HG03108 (cell line): ENCODE data around the gene SLC5A1.

Experiments
- ATAC-seq: cut with Tn5 transposase; IDR thresholded peaks from one replicate; pipeline ENCODE4 v1.9.1; 2021; ENCODE audit warnings: moderate library complexity; ENCODE audit not compliant: unreplicated experiment

Gene SLC5A1

GRCh38 chr22:32042924-32043323, at the start of gene SLC5A1:
SLC5A1 (plus strand) TSS chr22:32043261; CDS start chr22:32043282, 21 bp downstream.
- ATAC-seq, result no peak

DNA sequence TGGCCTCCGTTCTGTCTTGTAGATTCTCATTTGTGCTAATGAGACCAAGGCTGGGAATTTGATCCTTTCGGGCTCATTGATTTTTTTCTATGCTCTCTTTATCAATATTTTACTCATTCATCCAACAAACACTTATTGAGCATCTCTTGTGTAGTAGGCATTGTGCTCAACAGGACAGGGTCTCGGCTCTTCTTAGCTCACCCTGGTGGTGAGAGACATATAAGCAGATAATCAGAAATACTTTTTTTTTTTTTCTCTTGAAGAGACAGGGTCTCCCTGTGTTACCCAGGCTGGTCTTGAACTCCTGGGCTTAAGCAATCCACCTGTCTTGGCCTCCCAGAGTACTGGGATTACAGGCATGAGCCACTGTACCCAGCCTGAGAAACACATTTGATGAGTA, 48.0 kb upstream of the SLC5A1 start:
- no peak for ATAC-seq

GRCh38 chr22:31995807-31996206, 47.3 kb upstream of the SLC5A1 start:
- ATAC-seq, result no peak

DNA sequence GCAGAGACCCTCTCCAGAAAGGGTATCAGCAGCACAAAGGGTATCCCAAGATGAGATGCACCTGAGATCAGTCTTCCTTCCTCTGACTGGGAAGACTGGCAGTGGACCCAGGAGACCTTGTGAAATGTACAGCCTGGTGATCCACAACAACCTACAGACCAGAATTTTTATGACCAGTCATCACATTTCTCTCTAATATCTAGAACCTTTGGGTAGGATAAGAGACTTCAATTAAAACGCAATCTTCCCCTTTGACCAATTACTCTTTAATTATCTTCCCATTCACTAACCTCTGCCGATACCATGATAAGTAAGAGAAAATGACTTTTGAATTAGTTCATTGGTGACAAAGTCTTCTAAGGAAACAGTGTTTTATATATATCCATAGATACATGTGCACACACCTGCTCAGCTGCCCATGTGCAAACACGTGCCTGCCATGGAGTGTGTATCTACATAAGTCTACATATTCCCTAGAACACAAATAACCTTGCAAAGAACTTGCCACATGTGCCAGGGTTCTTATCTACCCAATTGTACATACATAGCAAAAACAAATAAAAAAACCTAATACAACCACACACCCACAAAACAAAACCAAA, 44.2 kb upstream of the SLC5A1 start:
- ATAC-seq, result no peak

- no peak for ATAC-seq
These were observed 42.9 kb upstream of the SLC5A1 start for GRCh38 chr22:32000181-32000580.

- ATAC-seq, result no peak
These were observed 37.6 kb upstream of the SLC5A1 start for GRCh38 chr22:32005453-32005852.

GRCh38 chr22:32013200-32013599, 29.9 kb upstream of the SLC5A1 start:
- ATAC-seq, result no peak

- no peak for ATAC-seq
These were observed 27.0 kb upstream of the SLC5A1 start for GRCh38 chr22:32016081-32016480.

DNA sequence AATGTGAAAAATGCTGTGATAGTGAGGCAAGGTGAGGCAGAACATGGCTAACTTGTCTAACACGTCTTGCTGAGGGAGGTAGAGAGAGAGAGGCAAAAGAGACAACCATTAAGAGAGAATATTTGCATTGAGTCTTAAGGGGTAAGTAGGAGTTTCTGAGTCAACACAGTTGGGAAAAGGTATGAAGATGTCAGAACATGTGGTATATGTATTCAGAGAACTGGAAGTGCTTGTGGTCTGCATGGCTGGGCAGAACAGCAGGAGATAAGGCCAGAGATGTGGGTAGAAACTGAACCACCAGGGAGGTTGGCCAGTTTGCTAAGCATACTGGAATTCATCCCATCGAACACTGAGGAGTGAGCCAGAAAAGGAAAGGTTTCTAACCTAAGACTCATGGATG, 25.0 kb upstream of the SLC5A1 start:
- ATAC-seq, result no peak

GRCh38 chr22:32020117-32020516, 22.9 kb upstream of the SLC5A1 start:
- ATAC-seq, result no peak

DNA sequence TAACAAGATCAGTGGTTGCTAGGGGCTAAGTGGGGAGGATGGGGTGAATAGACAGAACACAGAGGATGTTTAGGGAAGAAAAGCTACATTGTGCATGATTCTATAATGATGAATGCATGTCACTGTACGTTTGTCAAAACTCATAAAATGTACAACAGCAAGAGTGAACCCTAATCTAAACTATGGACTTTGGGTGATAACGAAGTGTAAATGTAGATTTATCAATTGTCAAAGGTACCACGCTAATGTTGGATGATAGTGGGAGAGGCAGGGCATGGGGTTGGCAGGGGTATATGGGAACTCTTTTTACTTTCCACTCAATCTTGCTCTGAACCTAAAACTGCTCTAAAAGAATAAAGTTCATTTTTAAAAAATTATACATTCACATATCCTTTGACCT, 21.3 kb upstream of the SLC5A1 start:
- no peak for ATAC-seq

GRCh38 chr22:32023251-32023827, 19.7 kb upstream of the SLC5A1 start:
- no peak for ATAC-seq

DNA sequence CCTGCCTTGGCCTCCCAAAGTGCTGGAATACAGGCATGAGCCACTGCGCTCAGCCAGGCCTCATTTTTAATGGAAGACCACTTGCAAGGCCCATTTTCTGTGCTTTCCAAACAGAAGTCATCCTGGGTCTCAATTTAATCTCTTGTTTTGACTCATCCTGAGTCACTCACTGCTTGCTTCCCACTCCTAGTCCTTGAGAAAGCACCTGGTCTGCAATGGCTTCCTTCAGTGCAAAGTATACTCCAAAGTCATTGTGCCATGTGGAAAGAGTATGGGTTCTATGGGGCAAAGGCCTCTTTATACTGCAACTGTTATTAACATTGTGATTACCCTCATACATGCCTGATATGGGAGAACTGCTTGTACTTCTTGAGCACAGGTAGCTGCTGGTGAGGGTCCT, 18.3 kb upstream of the SLC5A1 start:
- ATAC-seq, result no peak

- ATAC-seq, result no peak
These were observed 12.4 kb upstream of the SLC5A1 start for GRCh38 chr22:32030518-32031247.

- no peak for ATAC-seq
These were observed 11.6 kb upstream of the SLC5A1 start for GRCh38 chr22:32031466-32031865.

- no peak for ATAC-seq
These were observed 8.8 kb upstream of the SLC5A1 start for GRCh38 chr22:32034275-32034674.

- ATAC-seq, result no peak
These were observed 5.8 kb upstream of the SLC5A1 start for GRCh38 chr22:32037236-32037635.

GRCh38 chr22:32040324-32040904, 2.6 kb upstream of the SLC5A1 start:
- no peak for ATAC-seq

DNA sequence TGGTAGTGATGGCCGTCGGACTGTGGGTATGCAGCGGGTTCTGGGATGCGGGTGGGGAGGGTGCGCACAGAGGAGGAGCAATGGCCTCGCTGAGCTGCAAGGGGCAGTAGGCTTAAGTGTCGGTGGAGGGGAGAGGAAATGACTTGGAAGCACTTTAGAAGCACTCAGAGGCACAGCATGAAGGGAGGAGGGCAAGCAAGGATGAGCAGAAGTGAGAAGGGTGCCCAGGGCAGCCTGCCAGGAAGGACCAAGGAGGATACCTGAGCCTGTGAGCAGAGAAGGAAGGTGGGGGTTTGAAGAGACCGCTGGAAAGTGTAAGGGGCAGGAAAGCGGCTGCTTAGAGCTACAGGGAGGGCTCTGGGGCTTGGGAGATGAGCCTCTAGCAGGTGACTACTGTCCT, 330 bp downstream of the SLC5A1 start:
- no peak for ATAC-seq

- ATAC-seq, result no peak
These were observed 1.4 kb downstream of the SLC5A1 start for GRCh38 chr22:32044477-32044876.

- no peak for ATAC-seq
These were observed 1.9 kb downstream of the SLC5A1 start for GRCh38 chr22:32044913-32045312.

DNA sequence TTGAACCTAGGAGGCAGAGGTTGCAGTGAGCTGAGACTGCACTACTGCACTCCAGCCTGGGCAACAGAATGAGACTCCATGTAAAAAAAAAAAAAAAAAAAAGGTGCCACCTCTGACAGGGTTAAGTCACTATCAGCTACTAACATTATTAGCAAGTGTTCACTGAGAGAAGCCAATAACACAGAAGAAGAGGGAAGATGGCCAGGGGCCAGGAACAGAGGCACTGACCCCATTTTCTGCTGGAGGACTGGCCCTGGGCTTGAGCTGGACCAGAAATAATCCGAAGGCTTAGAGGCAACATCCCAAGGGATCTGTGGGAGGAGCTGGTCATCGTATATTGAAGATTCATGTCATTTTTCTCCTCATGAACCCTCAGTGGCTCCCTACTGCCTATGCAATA, 5.0 kb downstream of the SLC5A1 start:
- no peak for ATAC-seq
